Measurements from ENCODE around the gene MPP1.

The MPP1 gene

DNA sequence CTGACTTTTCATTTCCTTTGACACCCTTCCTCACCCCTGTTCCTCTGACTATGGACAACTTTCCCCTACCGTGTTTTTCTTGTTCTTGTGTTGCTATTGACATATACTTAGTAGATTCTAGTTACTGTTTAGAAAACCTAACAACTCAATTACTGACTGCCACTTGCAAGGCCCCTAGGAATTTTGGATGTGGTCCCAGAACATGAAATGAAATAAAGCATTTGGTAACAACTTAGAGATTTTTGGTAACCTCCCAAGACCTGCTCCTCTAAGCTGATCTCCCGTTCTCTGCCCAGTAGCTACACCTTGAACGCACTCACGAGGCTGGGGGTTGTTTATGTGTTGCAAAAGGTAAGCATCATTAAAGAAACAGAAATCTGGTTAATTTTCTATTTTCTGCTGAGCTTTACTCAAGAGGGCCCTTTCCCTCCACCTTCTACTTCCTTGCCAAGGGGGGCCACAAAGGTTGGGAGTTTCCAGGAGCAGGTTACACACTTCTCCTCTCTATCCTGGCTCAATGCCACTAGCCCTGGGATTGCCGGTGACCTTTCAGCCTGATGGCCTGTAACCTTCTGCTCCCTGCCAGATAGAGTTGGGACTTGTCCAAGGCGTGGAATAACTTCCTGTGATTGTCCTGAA, 74.9 kb downstream of the MPP1 start:
- peak; percentile 80 for DNase-seq

DNA sequence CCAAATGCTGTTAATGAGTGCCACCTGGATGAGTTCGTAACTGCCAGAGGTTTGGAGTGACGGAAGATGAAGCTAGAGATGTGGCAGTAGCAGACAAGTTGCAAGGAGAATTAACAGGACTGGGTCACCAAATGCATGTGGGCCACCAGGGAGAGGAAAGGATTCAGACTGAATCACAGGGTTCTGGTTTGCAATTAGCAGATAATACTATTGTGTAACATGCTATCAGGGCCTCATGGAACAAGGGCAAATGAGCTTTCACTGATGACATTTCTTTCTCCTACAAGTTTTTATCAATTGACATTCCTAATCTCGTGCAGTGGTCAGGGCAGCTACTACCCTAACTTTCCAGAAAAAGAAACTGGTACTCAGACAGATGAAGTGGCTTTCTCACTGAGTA, 75.8 kb downstream of the MPP1 start:
- no peak for DNase-seq

Measured in fibroblast of skin of right quadriceps (primary cell).